Measurements from ENCODE around the gene CDX1. TPM values are rescaled to one million over a fixed set of nuclear protein-coding genes. Genes with fewer than 3 reads are reported as not detected.

Gene CDX1
- total RNA-seq, 1 experiment from 2014 or later = not detected

- no peak for DNase-seq (ENCODE audit: low spot score)
Observed at GRCh38 chr5:150146862-150147601, 19.5 kb upstream of the CDX1 start.

GRCh38 chr5:150147670-150148069, 18.9 kb upstream of the CDX1 start:
- DNase-seq (ENCODE audit: low spot score) = no peak

- DNase-seq (ENCODE audit: low spot score) = no peak
Observed at GRCh38 chr5:150148117-150148927, 18.3 kb upstream of the CDX1 start.

GRCh38 chr5:150149618-150150017, 17.0 kb upstream of the CDX1 start:
- no peak for DNase-seq (ENCODE audit: low spot score)

GRCh38 chr5:150152636-150153462, 13.7 kb upstream of the CDX1 start:
- no peak for DNase-seq (ENCODE audit: low spot score)

- no peak for DNase-seq (ENCODE audit: low spot score)
Observed at GRCh38 chr5:150153483-150153882, 13.1 kb upstream of the CDX1 start.

- DNase-seq (ENCODE audit: low spot score) = peak; percentile 74
Observed at GRCh38 chr5:150153957-150154617, 12.5 kb upstream of the CDX1 start.

GRCh38 chr5:150154618-150155128, 11.9 kb upstream of the CDX1 start:
- DNase-seq (ENCODE audit: low spot score) = no peak

- peak; percentile 78 for DNase-seq (ENCODE audit: low spot score)
Observed at GRCh38 chr5:150155258-150156026, 11.1 kb upstream of the CDX1 start, which contains the start of gene PDGFRB. PDGFRB (minus strand) TSS chr5:150155845; CDS start chr5:150137047, 18,798 bp downstream.

- no peak for DNase-seq (ENCODE audit: low spot score)
Observed at GRCh38 chr5:150156027-150156368, 10.6 kb upstream of the CDX1 start.

- no peak for DNase-seq (ENCODE audit: low spot score)
Observed at GRCh38 chr5:150156540-150156939, 10.0 kb upstream of the CDX1 start.

- DNase-seq (ENCODE audit: low spot score) = no peak
Observed at GRCh38 chr5:150157168-150157567, 9.4 kb upstream of the CDX1 start.

GRCh38 chr5:150158170-150158949, 8.2 kb upstream of the CDX1 start:
- no peak for DNase-seq (ENCODE audit: low spot score)

- no peak for DNase-seq (ENCODE audit: low spot score)
Observed at GRCh38 chr5:150159031-150159430, 7.5 kb upstream of the CDX1 start.

GRCh38 chr5:150159741-150160179, 6.8 kb upstream of the CDX1 start:
- DNase-seq (ENCODE audit: low spot score) = no peak

GRCh38 chr5:150160448-150161081, 6.0 kb upstream of the CDX1 start:
- DNase-seq (ENCODE audit: low spot score) = no peak

GRCh38 chr5:150161242-150162141, 5.1 kb upstream of the CDX1 start:
- DNase-seq (ENCODE audit: low spot score) = peak; percentile 66

GRCh38 chr5:150162142-150162513, 4.5 kb upstream of the CDX1 start:
- DNase-seq (ENCODE audit: low spot score) = no peak

Measured in H4 (cell line).